Measurements from ENCODE around the gene IQCC.

GRCh38 chr1:32186491-32186890, 19.0 kb upstream of the IQCC start:
- TF ChIP-seq TCF12 (IDR thresholded peaks at IDR 0.05; ENCODE audit: low read depth) (no peak), RAD21 (IDR thresholded peaks at IDR 0.05; ENCODE audit: low read depth) (no peak), YY1 (IDR thresholded peaks at IDR 0.05; ENCODE audit: low read depth) (no peak), EP300 (IDR thresholded peaks at IDR 0.05; ENCODE audit: borderline replicate concordance) (no peak), MAX (IDR thresholded peaks at IDR 0.05) (no peak), CEBPB (IDR thresholded peaks at IDR 0.05) (no peak), EGR1 (IDR thresholded peaks at IDR 0.05) (no peak), TAF1 (IDR thresholded peaks at IDR 0.05; ENCODE audit: low read depth) (no peak), CREB1 (IDR thresholded peaks at IDR 0.05; ENCODE audit: low read depth) (no peak), USF1 (IDR thresholded peaks at IDR 0.05) (no peak), FOXM1 (IDR thresholded peaks at IDR 0.05; ENCODE audit: borderline replicate concordance, low read depth) (no peak)
- TF ChIP-seq, protein P1, sequence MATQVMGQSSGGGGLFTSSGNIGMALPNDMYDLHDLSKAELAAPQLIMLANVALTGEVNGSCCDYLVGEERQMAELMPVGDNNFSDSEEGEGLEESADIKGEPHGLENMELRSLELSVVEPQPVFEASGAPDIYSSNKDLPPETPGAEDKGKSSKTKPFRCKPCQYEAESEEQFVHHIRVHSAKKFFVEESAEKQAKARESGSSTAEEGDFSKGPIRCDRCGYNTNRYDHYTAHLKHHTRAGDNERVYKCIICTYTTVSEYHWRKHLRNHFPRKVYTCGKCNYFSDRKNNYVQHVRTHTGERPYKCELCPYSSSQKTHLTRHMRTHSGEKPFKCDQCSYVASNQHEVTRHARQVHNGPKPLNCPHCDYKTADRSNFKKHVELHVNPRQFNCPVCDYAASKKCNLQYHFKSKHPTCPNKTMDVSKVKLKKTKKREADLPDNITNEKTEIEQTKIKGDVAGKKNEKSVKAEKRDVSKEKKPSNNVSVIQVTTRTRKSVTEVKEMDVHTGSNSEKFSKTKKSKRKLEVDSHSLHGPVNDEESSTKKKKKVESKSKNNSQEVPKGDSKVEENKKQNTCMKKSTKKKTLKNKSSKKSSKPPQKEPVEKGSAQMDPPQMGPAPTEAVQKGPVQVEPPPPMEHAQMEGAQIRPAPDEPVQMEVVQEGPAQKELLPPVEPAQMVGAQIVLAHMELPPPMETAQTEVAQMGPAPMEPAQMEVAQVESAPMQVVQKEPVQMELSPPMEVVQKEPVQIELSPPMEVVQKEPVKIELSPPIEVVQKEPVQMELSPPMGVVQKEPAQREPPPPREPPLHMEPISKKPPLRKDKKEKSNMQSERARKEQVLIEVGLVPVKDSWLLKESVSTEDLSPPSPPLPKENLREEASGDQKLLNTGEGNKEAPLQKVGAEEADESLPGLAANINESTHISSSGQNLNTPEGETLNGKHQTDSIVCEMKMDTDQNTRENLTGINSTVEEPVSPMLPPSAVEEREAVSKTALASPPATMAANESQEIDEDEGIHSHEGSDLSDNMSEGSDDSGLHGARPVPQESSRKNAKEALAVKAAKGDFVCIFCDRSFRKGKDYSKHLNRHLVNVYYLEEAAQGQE (IDR thresholded peaks at IDR 0.05; ENCODE audit: low read depth), result no peak

Measured in Ishikawa (cell line).